ENCODE data around the gene FCHSD2.

FCHSD2 gene

DNA sequence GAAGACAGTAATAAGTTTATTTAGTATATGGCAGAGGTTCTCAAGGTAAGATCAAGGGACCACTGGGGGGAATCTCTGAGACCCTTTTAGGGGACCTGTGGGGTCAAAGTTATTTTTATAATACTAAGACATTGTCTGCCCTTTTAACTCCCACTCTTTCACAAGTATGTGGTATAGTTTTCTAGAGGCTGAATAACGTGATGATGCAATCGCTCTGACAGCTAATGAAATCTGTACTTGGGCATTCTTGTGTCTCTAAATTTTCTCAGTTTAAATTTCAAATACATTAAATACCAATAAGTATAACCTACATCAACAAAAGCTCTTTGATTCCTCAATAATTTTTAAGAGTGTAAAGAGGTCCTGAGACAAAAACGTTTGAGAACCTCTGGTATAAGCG, 180.0 kb downstream of the FCHSD2 start:
- TF ChIP-seq, protein P1, sequence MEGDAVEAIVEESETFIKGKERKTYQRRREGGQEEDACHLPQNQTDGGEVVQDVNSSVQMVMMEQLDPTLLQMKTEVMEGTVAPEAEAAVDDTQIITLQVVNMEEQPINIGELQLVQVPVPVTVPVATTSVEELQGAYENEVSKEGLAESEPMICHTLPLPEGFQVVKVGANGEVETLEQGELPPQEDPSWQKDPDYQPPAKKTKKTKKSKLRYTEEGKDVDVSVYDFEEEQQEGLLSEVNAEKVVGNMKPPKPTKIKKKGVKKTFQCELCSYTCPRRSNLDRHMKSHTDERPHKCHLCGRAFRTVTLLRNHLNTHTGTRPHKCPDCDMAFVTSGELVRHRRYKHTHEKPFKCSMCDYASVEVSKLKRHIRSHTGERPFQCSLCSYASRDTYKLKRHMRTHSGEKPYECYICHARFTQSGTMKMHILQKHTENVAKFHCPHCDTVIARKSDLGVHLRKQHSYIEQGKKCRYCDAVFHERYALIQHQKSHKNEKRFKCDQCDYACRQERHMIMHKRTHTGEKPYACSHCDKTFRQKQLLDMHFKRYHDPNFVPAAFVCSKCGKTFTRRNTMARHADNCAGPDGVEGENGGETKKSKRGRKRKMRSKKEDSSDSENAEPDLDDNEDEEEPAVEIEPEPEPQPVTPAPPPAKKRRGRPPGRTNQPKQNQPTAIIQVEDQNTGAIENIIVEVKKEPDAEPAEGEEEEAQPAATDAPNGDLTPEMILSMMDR (IDR thresholded peaks at IDR 0.05; ENCODE audit: extremely low read depth, missing control alignments), result no peak
- no peak for DNase-seq (ENCODE audit: low spot score)

DNA sequence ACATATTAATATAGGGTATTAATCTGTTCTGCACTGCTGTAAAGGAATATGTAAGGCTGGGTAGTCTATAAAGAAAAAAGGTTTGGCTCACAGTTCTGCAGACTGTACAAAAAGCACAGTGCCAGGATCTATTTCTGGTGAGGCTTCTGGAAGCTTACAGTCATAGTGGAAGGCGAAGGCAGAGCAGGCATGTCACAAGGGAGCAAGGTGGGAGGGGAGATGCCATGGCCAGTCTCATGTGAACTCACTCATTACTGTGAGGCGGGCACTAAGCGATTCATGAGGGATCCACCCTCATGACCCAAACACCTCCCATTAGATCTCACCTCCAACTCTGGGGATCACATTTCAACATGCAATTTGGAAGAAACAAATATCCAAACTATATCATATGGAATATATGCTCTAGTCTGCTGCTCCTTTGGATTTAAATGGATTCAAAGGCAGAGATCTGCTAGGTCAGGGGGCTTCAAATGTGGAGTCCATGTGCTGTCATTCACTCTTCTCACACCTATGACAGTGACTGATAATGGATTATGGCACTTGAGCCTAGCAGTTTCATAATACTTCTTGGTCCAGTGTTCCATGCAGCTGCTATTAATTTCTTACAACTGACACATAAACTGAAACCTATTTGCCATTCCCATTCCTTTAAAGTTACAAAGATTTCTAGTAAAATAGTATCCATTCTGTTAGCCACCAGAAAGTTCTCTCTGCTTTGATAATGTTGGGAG, 182.0 kb downstream of the FCHSD2 start:
- TF ChIP-seq, protein P1 (IDR thresholded peaks at IDR 0.05; ENCODE audit: extremely low read depth, missing control alignments), result no peak
- no peak for DNase-seq (ENCODE audit: low spot score)

GRCh38 chr11:72958791-72959190, 183.3 kb downstream of the FCHSD2 start:
- DNase-seq (ENCODE audit: low spot score), result no peak

GRCh38 chr11:72955466-72955865, 186.7 kb downstream of the FCHSD2 start:
- DNase-seq (ENCODE audit: low spot score), result no peak
- TF ChIP-seq, protein P1 (IDR thresholded peaks at IDR 0.05; ENCODE audit: extremely low read depth, missing control alignments), result no peak

More at GRCh38 chr11:72958791-72959190, 183.3 kb downstream of the FCHSD2 start:
- TF ChIP-seq, protein P1 (IDR thresholded peaks at IDR 0.05; ENCODE audit: extremely low read depth, missing control alignments), result no peak

DNA sequence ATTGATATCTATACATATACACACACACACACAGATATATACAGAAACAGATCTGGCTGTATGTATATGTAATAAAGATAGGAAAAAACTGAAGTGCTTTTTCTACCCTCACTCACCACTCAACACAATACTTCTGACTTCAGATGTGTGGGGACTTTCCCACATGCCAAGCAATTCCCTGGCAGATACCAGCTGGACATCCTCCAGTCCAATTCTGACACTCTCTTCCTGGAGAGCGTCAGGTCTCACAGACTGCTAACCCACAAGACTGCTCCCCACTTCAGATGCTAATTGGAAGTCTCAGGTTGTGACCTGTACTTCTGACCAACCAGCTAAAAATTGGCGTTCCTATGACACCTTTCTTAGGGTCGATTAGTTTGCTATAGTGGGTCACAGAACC, 187.3 kb downstream of the FCHSD2 start:
- TF ChIP-seq, protein P1 (IDR thresholded peaks at IDR 0.05; ENCODE audit: extremely low read depth, missing control alignments), result no peak
- no peak for DNase-seq (ENCODE audit: low spot score)

- TF ChIP-seq, protein P1 (IDR thresholded peaks at IDR 0.05; ENCODE audit: extremely low read depth, missing control alignments), result no peak
Observed at GRCh38 chr11:72953637-72954036, 188.5 kb downstream of the FCHSD2 start.

GRCh38 chr11:72951888-72952287, 190.2 kb downstream of the FCHSD2 start:
- TF ChIP-seq, protein P1 (IDR thresholded peaks at IDR 0.05; ENCODE audit: extremely low read depth, missing control alignments), result no peak

More at GRCh38 chr11:72953637-72954036, 188.5 kb downstream of the FCHSD2 start:
- DNase-seq (ENCODE audit: low spot score), result no peak

More at GRCh38 chr11:72951888-72952287, 190.2 kb downstream of the FCHSD2 start:
- peak; percentile 30 for DNase-seq (ENCODE audit: low spot score)

Measured in GM20000 (cell line).